H9 (cell line): ENCODE results near the gene CLCN2. TPM values are rescaled to one million over a fixed set of nuclear protein-coding genes. Genes with fewer than 3 reads are reported as not detected.

Experiments used
- DNase-seq: peaks from one replicate; pipeline ENCODE4 v3.0.0-alpha.2; 2017
- H2AFZ ChIP-seq: one replicate; pipeline ENCODE4 v1.6.1; 2013; ENCODE audit warnings: mild to moderate bottlenecking, low read length, control low read depth, moderate library complexity
- H2AK5ac ChIP-seq: 2 replicates; pipeline ENCODE4 v1.6.1; 2013; ENCODE audit warnings: low read length, control low read depth, mixed read lengths; ENCODE audit not compliant: insufficient read length
- H2BK120ac ChIP-seq: one replicate; pipeline ENCODE4 v1.6.1; 2013; ENCODE audit warnings: low read depth, mild to moderate bottlenecking, low read length, control low read depth, inconsistent platforms; ENCODE audit not compliant: poor library complexity, severe bottlenecking
- H2BK12ac ChIP-seq: 2 replicates; pipeline ENCODE4 v1.6.1; 2013; ENCODE audit warnings: low read length, control low read depth, mixed read lengths, low read depth; ENCODE audit not compliant: insufficient read length
- H2BK15ac ChIP-seq: 2 replicates; pipeline ENCODE4 v1.6.1; 2013; ENCODE audit warnings: low read depth, low read length, control low read depth
- H2BK20ac ChIP-seq: one replicate; pipeline ENCODE4 v1.6.1; 2013; ENCODE audit warnings: low read depth, mild to moderate bottlenecking, low read length, control low read depth, inconsistent platforms; ENCODE audit not compliant: poor library complexity, severe bottlenecking
- H2BK5ac ChIP-seq: 2 replicates; pipeline ENCODE4 v1.6.1; 2013; ENCODE audit warnings: low read length, control low read depth, mixed read lengths; ENCODE audit not compliant: insufficient read length
- H3K14ac ChIP-seq: 2 replicates; pipeline ENCODE4 v1.6.1; 2013; ENCODE audit warnings: low read length, control low read depth; ENCODE audit not compliant: insufficient read depth
- H3K18ac ChIP-seq: 2 replicates; pipeline ENCODE4 v1.6.1; 2013; ENCODE audit warnings: low read depth, mild to moderate bottlenecking, mixed read lengths, low read length, control low read depth; ENCODE audit not compliant: insufficient read length
- H3K23ac ChIP-seq: 2 replicates; pipeline ENCODE4 v1.6.1; 2013; ENCODE audit warnings: low read length, control low read depth, mixed read lengths, low read depth; ENCODE audit not compliant: insufficient read length
- H3K23me2 ChIP-seq: 2 replicates; pipeline ENCODE4 v1.6.1; 2013; ENCODE audit warnings: low read depth, mild to moderate bottlenecking, mixed read lengths, low read length, control low read depth; ENCODE audit not compliant: insufficient read length, poor library complexity, severe bottlenecking
- H3K27ac ChIP-seq: 2 replicates; pipeline ENCODE4 v1.5.1; 2013; ENCODE audit warnings: low read length, control low read depth, mixed read lengths, low read depth; ENCODE audit not compliant: insufficient read length
- H3K27me3 ChIP-seq: 2 replicates; pipeline ENCODE4 v1.6.1; 2013; ENCODE audit warnings: low read length, control low read depth, inconsistent platforms; ENCODE audit not compliant: insufficient read depth
- H3K4ac ChIP-seq: 2 replicates; pipeline ENCODE4 v1.6.1; 2013; ENCODE audit warnings: low read depth, mild to moderate bottlenecking, control low read depth, inconsistent platforms, low read length, moderate library complexity
- H3K4me1 ChIP-seq: 2 replicates; pipeline ENCODE4 v1.6.1; 2013; ENCODE audit warnings: low read length, control low read depth, inconsistent platforms; ENCODE audit not compliant: insufficient read depth
- H3K4me2 ChIP-seq: 2 replicates; pipeline ENCODE4 v1.6.1; 2013; ENCODE audit warnings: low read length, control low read depth, mixed read lengths; ENCODE audit not compliant: insufficient read length, insufficient read depth
- H3K56ac ChIP-seq: 2 replicates; pipeline ENCODE4 v1.6.1; 2013; ENCODE audit warnings: low read depth, mild to moderate bottlenecking, mixed read lengths, low read length, control low read depth; ENCODE audit not compliant: insufficient read length
- H3K79me1 ChIP-seq: 2 replicates; pipeline ENCODE4 v1.6.1; 2013; ENCODE audit warnings: low read depth, mild to moderate bottlenecking, moderate library complexity, low read length, control low read depth, inconsistent platforms; ENCODE audit not compliant: insufficient read depth, poor library complexity, severe bottlenecking
- H3K79me2 ChIP-seq: 2 replicates; pipeline ENCODE4 v1.6.1; 2013; ENCODE audit warnings: low read length, control low read depth, inconsistent platforms; ENCODE audit not compliant: insufficient read depth
- H3K9ac ChIP-seq: 2 replicates; pipeline ENCODE4 v1.6.1; 2013; ENCODE audit warnings: low read length, control low read depth, mixed read lengths; ENCODE audit not compliant: insufficient read length; ENCODE audit errors: extremely low read depth
- H3K9me3 ChIP-seq: one replicate; pipeline ENCODE4 v1.6.1; 2013; ENCODE audit warnings: low read depth, low read length, inconsistent platforms; ENCODE audit not compliant: control insufficient read depth
- H3T11ph ChIP-seq: one replicate; pipeline ENCODE4 v1.6.1; 2013; ENCODE audit warnings: mild to moderate bottlenecking, low read length, control low read depth, inconsistent platforms
- H4K20me1 ChIP-seq: one replicate; pipeline ENCODE4 v1.6.1; 2013; ENCODE audit not compliant: control insufficient read depth, insufficient read length, insufficient read depth
- H4K5ac ChIP-seq: 2 replicates; pipeline ENCODE4 v1.6.1; 2013; ENCODE audit warnings: low read depth, mild to moderate bottlenecking, mixed read lengths, low read length, control low read depth; ENCODE audit not compliant: insufficient read length
- H4K8ac ChIP-seq: replicated peaks from 2 replicates; pipeline ENCODE4 v1.6.1; 2013; ENCODE audit warnings: low read length, control low read depth, mixed read lengths, low read depth; ENCODE audit not compliant: insufficient read length
- H4K91ac ChIP-seq: 2 replicates; pipeline ENCODE4 v1.6.1; 2013; ENCODE audit warnings: low read depth, mild to moderate bottlenecking, moderate library complexity, mixed read lengths, low read length, control low read depth; ENCODE audit not compliant: insufficient read length
- H3K27ac Mint-ChIP-seq, 3 experiments: 2 replicates in 2 of 3; 3 replicates in 1 of 3; pipeline ENCODE4 v1.8.0; 2020 to 2021; ENCODE audit warnings: mixed read lengths in 3 of 3, mild to moderate bottlenecking in 1 of 3, moderate library complexity in 1 of 3
- H3K27me3 Mint-ChIP-seq: 2 replicates; pipeline ENCODE4 v1.8.0; 2021; ENCODE audit warnings: low read depth, mild to moderate bottlenecking, moderate library complexity, mixed read lengths
- H3K36me3 Mint-ChIP-seq, 3 experiments: 2 replicates in 2 of 3; 3 replicates in 1 of 3; pipeline ENCODE4 v1.8.0; 2020 to 2021; ENCODE audit warnings: low read depth in 3 of 3, mixed read lengths in 3 of 3; ENCODE audit not compliant: insufficient read depth in 1 of 3
- H3K4me1 Mint-ChIP-seq, 2 experiments: 2 replicates each; pipeline ENCODE4 v1.8.0; 2020; ENCODE audit warnings: mixed read lengths in 2 of 2
- H3K4me3 Mint-ChIP-seq, 2 experiments: 2 replicates in 1 of 2; 3 replicates in 1 of 2; pipeline ENCODE4 v1.8.0; 2020 to 2021; ENCODE audit warnings: mild to moderate bottlenecking in 2 of 2, mixed read lengths in 2 of 2, moderate library complexity in 1 of 2
- H3K9me3 Mint-ChIP-seq, 2 experiments: 2 replicates in 1 of 2; 3 replicates in 1 of 2; pipeline ENCODE4 v1.8.0; 2020; ENCODE audit warnings: mild to moderate bottlenecking in 2 of 2, mixed read lengths in 2 of 2, moderate library complexity in 1 of 2
- WGBS: extraction: QIAGEN DNeasy Blood & Tissue Kit; methylation state at CpG from one replicate; pipeline ENCODE4 v1.1.7; 2013; ENCODE audit warnings: missing lambda C conversion rate, low lambda C conversion rate, mixed read lengths; ENCODE audit not compliant: insufficient read length; ENCODE audit errors: extremely low coverage; 5-methylcytosine and 5-hydroxymethylcytosine counted together
- total RNA-seq: library from RNA; stranded (reverse); gene quantifications from 2 replicates; pipeline ENCODE4 v1.2.1, GENCODE V29; 2021
- TF ChIP-seq, protein P1 (sequence below): fragments of 200-600 bp; sonication (generic); conservative IDR thresholded peaks from 3 replicates; pipeline ENCODE4 v1.8.0; 2021; ENCODE audit warnings: antibody characterized with exemption, mild to moderate bottlenecking

Gene CLCN2
- total RNA-seq, 1 experiment from 2014 or later = 17.2 TPM

DNA sequence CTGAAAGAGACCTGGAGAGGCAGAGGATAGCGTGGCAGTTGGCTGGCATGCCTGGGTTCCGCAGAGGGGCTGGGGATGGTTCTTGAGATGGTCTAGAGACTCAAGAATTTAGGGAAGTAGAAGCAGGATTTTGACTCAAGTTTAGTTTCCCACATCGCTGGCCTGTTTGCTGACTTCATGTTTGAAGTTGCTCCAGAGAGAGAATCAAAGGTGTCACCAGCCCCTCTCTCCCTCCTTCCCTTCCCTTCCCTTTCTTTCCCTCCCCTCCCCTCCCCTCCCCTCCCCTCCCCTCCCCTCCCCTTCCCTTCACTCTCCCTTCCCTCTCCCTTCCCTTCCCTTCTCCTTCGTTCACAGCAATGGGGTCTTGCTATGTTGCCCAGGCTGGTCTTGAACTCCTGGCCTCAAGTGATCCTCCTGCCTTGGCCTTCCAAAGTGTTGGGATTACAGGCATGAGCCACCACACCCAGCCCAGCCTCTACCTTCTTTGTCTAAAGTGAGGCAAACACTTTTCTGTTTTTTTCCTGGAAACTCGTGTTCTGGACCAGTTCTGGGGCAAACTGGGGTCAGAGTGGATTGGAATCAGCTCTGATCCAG lies 28.6 kb upstream of the CLCN2 start:
- no peaks in the 10 kb centered on the region for H4K20me1 ChIP-seq
- H2BK20ac ChIP-seq = no peak overlapping the region
- no peaks in the 10 kb centered on the region for H3K4me1 ChIP-seq
- H3K23ac ChIP-seq = no peak overlapping the region
- DNase-seq = no peak
- no peak overlapping the region for H2BK120ac ChIP-seq
- H3K27ac ChIP-seq = no peak overlapping the region
- WGBS = no CpG with 5 or more reads among the region's 5 CpGs
- H2BK5ac ChIP-seq = no peak overlapping the region
- no peaks in the 10 kb centered on the region for H3K23me2 ChIP-seq
- no peak overlapping the region for H3K14ac ChIP-seq
- no peak overlapping the region for H4K91ac ChIP-seq
- no peak overlapping the region for H2AFZ ChIP-seq
- peaks cover 6 to 7% of the 10 kb centered on the region in 2 experiments; a peak in 3 of 4 replicates for H3K4me1 Mint-ChIP-seq
- H4K5ac ChIP-seq = no peak overlapping the region
- H2AK5ac ChIP-seq = no peak overlapping the region
- H3K9me3 ChIP-seq = no peaks in the 10 kb centered on the region
- H3K79me2 ChIP-seq = no peaks in the 10 kb centered on the region
- TF ChIP-seq, protein P1, sequence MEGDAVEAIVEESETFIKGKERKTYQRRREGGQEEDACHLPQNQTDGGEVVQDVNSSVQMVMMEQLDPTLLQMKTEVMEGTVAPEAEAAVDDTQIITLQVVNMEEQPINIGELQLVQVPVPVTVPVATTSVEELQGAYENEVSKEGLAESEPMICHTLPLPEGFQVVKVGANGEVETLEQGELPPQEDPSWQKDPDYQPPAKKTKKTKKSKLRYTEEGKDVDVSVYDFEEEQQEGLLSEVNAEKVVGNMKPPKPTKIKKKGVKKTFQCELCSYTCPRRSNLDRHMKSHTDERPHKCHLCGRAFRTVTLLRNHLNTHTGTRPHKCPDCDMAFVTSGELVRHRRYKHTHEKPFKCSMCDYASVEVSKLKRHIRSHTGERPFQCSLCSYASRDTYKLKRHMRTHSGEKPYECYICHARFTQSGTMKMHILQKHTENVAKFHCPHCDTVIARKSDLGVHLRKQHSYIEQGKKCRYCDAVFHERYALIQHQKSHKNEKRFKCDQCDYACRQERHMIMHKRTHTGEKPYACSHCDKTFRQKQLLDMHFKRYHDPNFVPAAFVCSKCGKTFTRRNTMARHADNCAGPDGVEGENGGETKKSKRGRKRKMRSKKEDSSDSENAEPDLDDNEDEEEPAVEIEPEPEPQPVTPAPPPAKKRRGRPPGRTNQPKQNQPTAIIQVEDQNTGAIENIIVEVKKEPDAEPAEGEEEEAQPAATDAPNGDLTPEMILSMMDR = no peak
- H2BK15ac ChIP-seq = no peak overlapping the region
- no peak overlapping the region for H3T11ph ChIP-seq
- no peaks in the 10 kb centered on the region; a peak in 1 of 5 replicates for H3K9me3 Mint-ChIP-seq
- H3K79me1 ChIP-seq = no peaks in the 10 kb centered on the region
- no peaks in the 10 kb centered on the region for H3K27me3 ChIP-seq
- H3K18ac ChIP-seq = no peak overlapping the region
- no peak overlapping the region for H3K56ac ChIP-seq
- H3K27me3 Mint-ChIP-seq = peaks cover 20% of the 10 kb centered on the region
- no peak overlapping the region for H4K8ac ChIP-seq
- no peak overlapping the region for H2BK12ac ChIP-seq
- no peak overlapping the region for H3K9ac ChIP-seq
- no peak overlapping the region for H3K27ac Mint-ChIP-seq
- H3K4me2 ChIP-seq = no peak overlapping the region
- H3K4ac ChIP-seq = no peak overlapping the region
- no peak overlapping the region for H3K4me3 Mint-ChIP-seq
- no peaks in the 10 kb centered on the region for H3K36me3 Mint-ChIP-seq
